Esophagus muscularis mucosa (tissue), 4 donors: ENCODE data around the gene LMO3. TPM values are rescaled to one million over a fixed set of nuclear protein-coding genes. Genes with fewer than 3 reads are reported as not detected.
A peak's percentile ranks its signal among the peaks of the same experiment; 100 is the strongest.

Experiments
- DNase-seq: peaks from one replicate; pipeline ENCODE4 v3.0.0-alpha.2; 2017; ENCODE audit errors: extremely low spot score
- H3K27ac ChIP-seq, 4 donors: fragments of 200-600 bp; sonication (generic); replicated peaks in 1 of 4; 1 replicate in 3 of 4; 2 replicates in 1 of 4; pipeline ENCODE4 v1.5.1; 2016 to 2019; ENCODE audit warnings: mild to moderate bottlenecking in 1 of 4
- H3K27me3 ChIP-seq, 4 donors: fragments of 200-600 bp; sonication (generic); one replicate each; pipeline versions ENCODE4 v1.5.1 to v1.6.0; 2016 to 2019
- H3K36me3 ChIP-seq, 4 donors: fragments of 200-600 bp; sonication (generic); one replicate each; pipeline ENCODE4 v1.5.1; 2016 to 2019
- H3K4me1 ChIP-seq, 4 donors: fragments of 200-600 bp; sonication (generic); one replicate each; pipeline ENCODE4 v1.5.1; 2016 to 2019
- H3K4me3 ChIP-seq, 4 donors: fragments of 200-600 bp; sonication (generic); 1 replicate in 2 of 4; 2 replicates in 2 of 4; pipeline ENCODE4 v1.5.1; 2016 to 2019; ENCODE audit warnings: mild to moderate bottlenecking in 4 of 4, moderate library complexity in 1 of 4
- H3K9me3 ChIP-seq, 4 donors: fragments of 200-600 bp; sonication (generic); 1 replicate in 3 of 4; 2 replicates in 1 of 4; pipeline ENCODE4 v1.5.1; 2016 to 2019
- CTCF ChIP-seq, 3 experiments: fragments of 200-600 bp in 2 of 3; fragments of 450-650 bp in 1 of 3; sonication (generic) in 2 of 3; IDR thresholded peaks; one replicate each; pipeline ENCODE4 v1.5.1; 2017 to 2019; ENCODE audit warnings: antibody characterized with exemption in 3 of 3, mild to moderate bottlenecking in 2 of 3, moderate library complexity in 1 of 3
- EP300 ChIP-seq: sonication (generic); formaldehyde crosslinking; IDR thresholded peaks from one replicate; pipeline ENCODE4 v1.6.1; 2017; ENCODE audit warnings: antibody characterized with exemption
- POLR2A ChIP-seq: fragments of 450-650 bp; IDR thresholded peaks from one replicate; pipeline ENCODE4 v1.6.1; 2017; ENCODE audit warnings: antibody characterized with exemption, moderate library complexity, mild to moderate bottlenecking, low read depth
- POLR2AphosphoS5 ChIP-seq, 2 donors: sonication (generic); formaldehyde crosslinking; IDR thresholded peaks; one replicate each; pipeline ENCODE4 v1.6.1; 2017; ENCODE audit warnings: antibody characterized with exemption in 2 of 2
- WGBS: methylation state at CpG from one replicate; pipeline ENCODE4 v1.1.5; 2018; 5-methylcytosine and 5-hydroxymethylcytosine counted together
- intact Hi-C: fragments of 100-400 bp; cut with DNase I; formaldehyde crosslinking; loops from one replicate; pipeline ENCODE4 v1.15.1; 2023
- total RNA-seq, 4 donors: library from RNA; depleted of rRNA; stranded (reverse); fragments of >200 nt; gene quantifications; one replicate each; pipeline versions ENCODE4 v1.1.0 to v1.2.1, GENCODE V29; 2016

Gene LMO3
- total RNA-seq, 4 donors from 2014 or later = 66.1 to 152 (median 138) TPM

- intact Hi-C loops = no loop called here
- no peak for TF ChIP-seq CTCF (IDR thresholded peaks at IDR 0.05)
- TF ChIP-seq POLR2AphosphoS5 (IDR thresholded peaks at IDR 0.05) = peak in 1 of 2 donors; percentile 57
- no peaks in the 10 kb centered on the region for H3K36me3 ChIP-seq
- 2% methylated on average over 26 of the region's 26 CpGs for WGBS
- H3K27ac ChIP-seq = peak overlapping the region; percentile 77 to 86 (median 83)
- no peak for DNase-seq
- peak overlapping the region; percentile 53 to 72 (median 63) for H3K4me3 ChIP-seq
- H3K27me3 ChIP-seq = no peaks in the 10 kb centered on the region
- peaks cover 7 to 65% (median 45%) of the 10 kb centered on the region in 4 donors for H3K4me1 ChIP-seq
- no peaks in the 10 kb centered on the region for H3K9me3 ChIP-seq
These were observed 363 bp upstream of the LMO3 start for GRCh38 chr12:16606201-16606849.

- H3K4me1 ChIP-seq = peaks cover 7 to 64% (median 45%) of the 10 kb centered on the region in 4 donors
- 4% methylated on average over 23 of the region's 23 CpGs for WGBS
- H3K4me3 ChIP-seq = peak overlapping the region; percentile 53 to 72 (median 63)
- no peak for DNase-seq
- intact Hi-C loops = no loop called here
- H3K36me3 ChIP-seq = no peaks in the 10 kb centered on the region
- H3K9me3 ChIP-seq = no peaks in the 10 kb centered on the region
- H3K27me3 ChIP-seq = no peaks in the 10 kb centered on the region
- TF ChIP-seq POLR2A (no peak), POLR2AphosphoS5 (IDR thresholded peaks at IDR 0.05) (peak; percentile 13 to 46)
- peak overlapping the region; percentile 77 to 86 (median 83) for H3K27ac ChIP-seq
These were observed 283 bp downstream of the LMO3 start for GRCh38 chr12:16605642-16606116.

- Histone ChIP-seq H3K27me3 (no peaks in the 10 kb centered on the region), H3K4me3 (peak overlapping the region; percentile 53 to 72 (median 63)), H3K36me3 (no peaks in the 10 kb centered on the region), H3K27ac (peak overlapping the region; percentile 77 to 86 (median 83)), H3K4me1 (peaks cover 7 to 61% (median 43%) of the 10 kb centered on the region in 4 donors), H3K9me3 (no peaks in the 10 kb centered on the region)
- no peak for TF ChIP-seq CTCF (IDR thresholded peaks at IDR 0.05)
- TF ChIP-seq POLR2AphosphoS5 (IDR thresholded peaks at IDR 0.05) = peak; percentile 28 to 39
- no peak for TF ChIP-seq POLR2A
- TF ChIP-seq EP300 = no peak
- intact Hi-C loops = no loop called here
- DNase-seq = no peak
- WGBS = 34% methylated on average over 22 of the region's 22 CpGs
These were observed 1.2 kb downstream of the LMO3 start for GRCh38 chr12:16604596-16605252.

- WGBS = 73% methylated on average over 3 of the region's 3 CpGs
- peak overlapping the region; percentile 53 to 72 (median 63) for H3K4me3 ChIP-seq
- TF ChIP-seq EP300 (no peak), CTCF (IDR thresholded peaks at IDR 0.05) (no peak), POLR2A (no peak), POLR2AphosphoS5 (IDR thresholded peaks at IDR 0.05) (no peak)
- H3K9me3 ChIP-seq = no peaks in the 10 kb centered on the region
- no peaks in the 10 kb centered on the region for H3K27me3 ChIP-seq
- no peaks in the 10 kb centered on the region for H3K36me3 ChIP-seq
- H3K27ac ChIP-seq = peak overlapping the region; percentile 77 to 86 (median 83)
- intact Hi-C loops = no loop called here
- peaks cover 7 to 59% (median 41%) of the 10 kb centered on the region in 4 donors for H3K4me1 ChIP-seq
- no peak for DNase-seq
These were observed 1.9 kb downstream of the LMO3 start for GRCh38 chr12:16603916-16604575.
